ENCODE results near the gene FXYD7. TPM values are rescaled to one million over a fixed set of nuclear protein-coding genes. Genes with fewer than 3 reads are reported as not detected.

Gene FXYD7
- total and polyA plus RNA-seq, 2 of the 4 experiments (the other 2 are of a cell fraction), result 0.31 TPM; not detected in 1

DNA sequence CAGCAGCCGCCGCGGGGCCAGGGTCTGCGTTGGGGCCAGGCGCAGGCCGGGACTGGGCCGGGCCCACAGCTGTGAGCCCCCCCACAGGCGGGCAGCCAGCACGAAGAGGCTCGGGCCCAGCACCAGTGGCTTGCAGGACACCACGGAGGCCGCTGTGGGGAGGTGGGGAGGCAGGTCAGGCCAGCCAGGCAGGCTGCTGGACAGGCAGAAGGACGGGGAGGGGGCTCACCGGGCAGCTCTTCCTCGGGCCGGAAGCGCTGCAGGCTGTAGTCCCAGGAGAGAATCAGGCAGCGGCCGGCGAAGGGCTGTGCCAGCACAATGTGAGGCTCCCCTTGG lies 16.5 kb upstream of the FXYD7 start:
- CTCF ChIA-PET, result no interaction called here
- Histone ChIP-seq H3K36me3 (ENCODE audit: control insufficient read depth, insufficient read depth, low read length) (no peaks in the 10 kb centered on the region), H2AK5ac (ENCODE audit: low read depth, low read length) (no peak overlapping the region), H4K5ac (ENCODE audit: low read depth, low read length) (no peak overlapping the region), H2BK20ac (ENCODE audit: low read depth, low read length) (no peak overlapping the region), H2AK9ac (replicated peaks; ENCODE audit: low read depth, low read length, poor library complexity) (no peak overlapping the region), H2BK5ac (ENCODE audit: low read depth, low read length, poor library complexity, severe bottlenecking) (no peak overlapping the region), H4K20me1 (ENCODE audit: insufficient read depth, low read length) (no peaks in the 10 kb centered on the region), H2AFZ (replicated peaks; ENCODE audit: low read length, poor library complexity) (no peak overlapping the region), H3K56ac (ENCODE audit: extremely low read depth, insufficient read depth, low read length) (no peak overlapping the region), H4K91ac (ENCODE audit: insufficient read depth, low read depth, low read length) (no peak overlapping the region), H3K9me1 (ENCODE audit: insufficient read depth, low read length) (peaks cover 7% of the 10 kb centered on the region; the same call in 1 of the 2 replicates), H3K27ac (ENCODE audit: insufficient read depth, low read length) (no peak overlapping the region), H4K8ac (ENCODE audit: low read depth in 2 of 2, low read length in 2 of 2) (no peak overlapping the region), H3K18ac (ENCODE audit: low read depth, low read length) (no peak overlapping the region), H3K4me2 (ENCODE audit: low read depth, low read length) (no peak overlapping the region), H2BK120ac (ENCODE audit: low read depth, low read length) (no peak overlapping the region), H3K9me3 (ENCODE audit: control insufficient read depth, insufficient read depth, low read length) (no peaks in the 10 kb centered on the region), H2BK15ac (ENCODE audit: low read depth, low read length) (no peak overlapping the region), H3K79me1 (ENCODE audit: low read depth in 1 of 2, low read length in 2 of 2) (0 out of 4 replicates have a peak, but pooled peaks cover 0 to 7% of the 10 kb centered on the region in 2 experiments), H3K4me3 (ENCODE audit: insufficient read depth, low read depth, low read length) (no peak overlapping the region), H3K4me1 (ENCODE audit: control insufficient read depth, insufficient read depth, low read length) (peaks cover 2% of the 10 kb centered on the region; the same call in 1 of the 2 replicates), H3K23ac (ENCODE audit: low read depth, low read length) (no peak overlapping the region), H3K14ac (replicated peaks; ENCODE audit: low read depth, low read length) (no peak overlapping the region), H3K9ac (ENCODE audit: low read depth, low read length) (no peak overlapping the region), H3K4ac (ENCODE audit: low read depth, low read length) (no peak overlapping the region), H3K27me3 (ENCODE audit: control insufficient read depth, insufficient read depth, low read length) (peaks cover 6% of the 10 kb centered on the region; the same call in 1 of the 2 replicates)
- POLR2A ChIA-PET (ENCODE audit: unreplicated experiment), result no interaction called here
- DNase-seq (no peak), ATAC-seq (ENCODE audit: low read depth) (no peak)
- intact Hi-C loops (cut with micrococcal nuclease) (no loop called here), in situ Hi-C loops (cut with MboI; ENCODE audit: low sequenced_read_pairs) (no loop called here), dilution Hi-C loops (cut with HindIII; ENCODE audit: low sequenced_read_pairs, unreplicated experiment) (no loop called here)
- TF ChIP-seq CEBPB (IDR thresholded peaks at IDR 0.05; ENCODE audit: low read depth, low read length) (no peak), NFE2L2 (IDR thresholded peaks at IDR 0.05; ENCODE audit: low read depth, low read length) (no peak), RFX5 (IDR thresholded peaks at IDR 0.05; ENCODE audit: low read depth, low read length) (no peak), BHLHE40 (IDR thresholded peaks at IDR 0.05; ENCODE audit: low read depth, low read length) (no peak), MAZ (IDR thresholded peaks at IDR 0.05; ENCODE audit: borderline replicate concordance, low read depth, low read length) (no peak), RCOR1 (IDR thresholded peaks at IDR 0.05; ENCODE audit: insufficient replicate concordance, low read length) (no peak), CHD1 (IDR thresholded peaks at IDR 0.05; ENCODE audit: low read depth, low read length) (no peak), POLR2A (IDR thresholded peaks at IDR 0.05; ENCODE audit: low read depth, low read length) (no peak), MXI1 (IDR thresholded peaks at IDR 0.05; ENCODE audit: borderline replicate concordance, low read depth, low read length) (no peak), SMC3 (IDR thresholded peaks at IDR 0.05; ENCODE audit: low read depth, low read length) (no peak)
- TF ChIP-seq, protein P1, sequence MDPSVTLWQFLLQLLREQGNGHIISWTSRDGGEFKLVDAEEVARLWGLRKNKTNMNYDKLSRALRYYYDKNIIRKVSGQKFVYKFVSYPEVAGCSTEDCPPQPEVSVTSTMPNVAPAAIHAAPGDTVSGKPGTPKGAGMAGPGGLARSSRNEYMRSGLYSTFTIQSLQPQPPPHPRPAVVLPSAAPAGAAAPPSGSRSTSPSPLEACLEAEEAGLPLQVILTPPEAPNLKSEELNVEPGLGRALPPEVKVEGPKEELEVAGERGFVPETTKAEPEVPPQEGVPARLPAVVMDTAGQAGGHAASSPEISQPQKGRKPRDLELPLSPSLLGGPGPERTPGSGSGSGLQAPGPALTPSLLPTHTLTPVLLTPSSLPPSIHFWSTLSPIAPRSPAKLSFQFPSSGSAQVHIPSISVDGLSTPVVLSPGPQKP (IDR thresholded peaks at IDR 0.05; ENCODE audit: borderline replicate concordance, low read depth, low read length), result no peak
- TF ChIP-seq, protein P2, sequence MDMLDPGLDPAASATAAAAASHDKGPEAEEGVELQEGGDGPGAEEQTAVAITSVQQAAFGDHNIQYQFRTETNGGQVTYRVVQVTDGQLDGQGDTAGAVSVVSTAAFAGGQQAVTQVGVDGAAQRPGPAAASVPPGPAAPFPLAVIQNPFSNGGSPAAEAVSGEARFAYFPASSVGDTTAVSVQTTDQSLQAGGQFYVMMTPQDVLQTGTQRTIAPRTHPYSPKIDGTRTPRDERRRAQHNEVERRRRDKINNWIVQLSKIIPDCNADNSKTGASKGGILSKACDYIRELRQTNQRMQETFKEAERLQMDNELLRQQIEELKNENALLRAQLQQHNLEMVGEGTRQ (IDR thresholded peaks at IDR 0.05; ENCODE audit: low read depth, low read length), result no peak
- BruUV-seq (replicated peaks), result no TSS peak
- no CpG with 5 or more reads among the region's 20 CpGs for WGBS, 2 experiments (ENCODE audit: extremely low coverage in 2 of 2, insufficient read length in 1 of 2)
